Spinal cord (tissue), 10 donors: ENCODE measurements around the gene RPL19. TPM values are rescaled to one million over a fixed set of nuclear protein-coding genes. Genes with fewer than 3 reads are reported as not detected.
A peak's percentile ranks its signal among the peaks of the same experiment; 100 is the strongest.

Source experiments
- DNase-seq, 6 donors: peaks; one replicate each; pipeline versions ENCODE4 v3.0.0 to v3.0.0-alpha.2; 2013 to 2015; ENCODE audit warnings: low spot score in 6 of 6, low read depth in 4 of 6
- H3K27ac ChIP-seq: one replicate; pipeline ENCODE4 v1.5.1; 2013; ENCODE audit warnings: low read depth, low read length, control low read depth
- H3K27me3 ChIP-seq: one replicate; pipeline ENCODE4 v1.6.1; 2013; ENCODE audit warnings: low read length; ENCODE audit not compliant: control insufficient read depth, insufficient read depth
- H3K36me3 ChIP-seq: one replicate; pipeline ENCODE4 v1.6.1; 2013; ENCODE audit warnings: low read length; ENCODE audit not compliant: control insufficient read depth, insufficient read depth
- H3K4me1 ChIP-seq: one replicate; pipeline ENCODE4 v1.6.1; 2013; ENCODE audit warnings: low read length; ENCODE audit not compliant: control insufficient read depth, insufficient read depth
- H3K4me3 ChIP-seq: one replicate; pipeline ENCODE4 v1.5.1; 2013; ENCODE audit warnings: low read depth, low read length, control low read depth
- H3K9me3 ChIP-seq: one replicate; pipeline ENCODE4 v1.6.1; 2013; ENCODE audit warnings: low read length; ENCODE audit not compliant: control insufficient read depth, insufficient read depth
- WGBS: methylation state at CpG from one replicate; pipeline ENCODE4 v1.1.5; 2013; ENCODE audit warnings: missing lambda C conversion rate; ENCODE audit not compliant: insufficient coverage; 5-methylcytosine and 5-hydroxymethylcytosine counted together
- polyA plus RNA-seq, 2 donors: library from polyadenylated mRNA; unstranded; fragments of 120-200 nt; gene quantifications; one replicate each; pipeline ENCODE4 v1.2.1, GENCODE V29; 2013; ENCODE audit not compliant: insufficient read length in 2 of 2
- total RNA-seq, 2 donors: library from RNA; depleted of rRNA in 1 of 2; stranded (reverse); fragments of 120-200 nt in 1 of 2; fragments of >200 nt in 1 of 2; gene quantifications; one replicate each; pipeline versions ENCODE4 v1.2.3 to v1.2.4, GENCODE V29; 2013 to 2014
- donor health status: healthy.

The RPL19 gene
- total and polyA plus RNA-seq, 4 donors, result 650 to 2,773 (median 1,270) TPM

- peaks cover 5% of the 10 kb centered on the region for H3K27me3 ChIP-seq
- DNase-seq, result no peak
- no peaks in the 10 kb centered on the region for H3K9me3 ChIP-seq
- WGBS, result 79% methylated on average over 6 of the region's 6 CpGs
- no peak overlapping the region for H3K27ac ChIP-seq
- H3K36me3 ChIP-seq, result no peaks in the 10 kb centered on the region
- no peak overlapping the region for H3K4me3 ChIP-seq
- H3K4me1 ChIP-seq, result peaks cover 42% of the 10 kb centered on the region
Observed at GRCh38 chr17:39236981-39237441, 36.9 kb downstream of the RPL19 start.

GRCh38 chr17:39237586-39237985 lies 37.5 kb downstream of the RPL19 start:
- H3K36me3 ChIP-seq, result no peaks in the 10 kb centered on the region
- no peak for DNase-seq
- 77% methylated on average over 7 of the region's 7 CpGs for WGBS
- H3K4me3 ChIP-seq, result no peak overlapping the region
- H3K27ac ChIP-seq, result no peak overlapping the region
- H3K4me1 ChIP-seq, result peaks cover 36% of the 10 kb centered on the region
- H3K27me3 ChIP-seq, result peaks cover 5% of the 10 kb centered on the region
- no peaks in the 10 kb centered on the region for H3K9me3 ChIP-seq

- DNase-seq, result no peak
- 43% methylated on average over 7 of the region's 15 CpGs for WGBS
- H3K4me1 ChIP-seq, result peaks cover 36% of the 10 kb centered on the region
- H3K27ac ChIP-seq, result no peak overlapping the region
- no peak overlapping the region for H3K4me3 ChIP-seq
- no peaks in the 10 kb centered on the region for H3K9me3 ChIP-seq
- no peaks in the 10 kb centered on the region for H3K36me3 ChIP-seq
- H3K27me3 ChIP-seq, result peaks cover 5% of the 10 kb centered on the region
Observed at GRCh38 chr17:39238311-39238972, 38.4 kb downstream of the RPL19 start.

GRCh38 chr17:39239640-39240314 lies 39.7 kb downstream of the RPL19 start:
- H3K4me3 ChIP-seq, result no peak overlapping the region
- 8% methylated on average over 12 of the region's 16 CpGs for WGBS
- peak in 1 of 6 donors; percentile 48 for DNase-seq

GRCh38 chr17:39240631-39241030 lies 40.5 kb downstream of the RPL19 start:
- Histone ChIP-seq H3K4me3 (no peak overlapping the region), H3K36me3 (peaks cover 2% of the 10 kb centered on the region), H3K27ac (no peak overlapping the region), H3K9me3 (no peaks in the 10 kb centered on the region), H3K4me1 (peaks cover 39% of the 10 kb centered on the region), H3K27me3 (peaks cover 5% of the 10 kb centered on the region)
- no peak for DNase-seq
- 80% methylated on average over 1 of the region's 5 CpGs for WGBS

More at GRCh38 chr17:39239640-39240314, 39.7 kb downstream of the RPL19 start:
- Histone ChIP-seq H3K9me3 (no peaks in the 10 kb centered on the region), H3K36me3 (peaks cover 2% of the 10 kb centered on the region), H3K27me3 (peaks cover 5% of the 10 kb centered on the region), H3K27ac (no peak overlapping the region), H3K4me1 (peaks cover 44% of the 10 kb centered on the region)

GRCh38 chr17:39243155-39243554 lies 43.1 kb downstream of the RPL19 start:
- DNase-seq, result no peak
- H3K4me3 ChIP-seq, result no peak overlapping the region
- peaks cover 3% of the 10 kb centered on the region for H3K27me3 ChIP-seq
- 86% methylated on average over 6 of the region's 8 CpGs for WGBS
- peaks cover 21% of the 10 kb centered on the region for H3K4me1 ChIP-seq
- H3K9me3 ChIP-seq, result no peaks in the 10 kb centered on the region
- peaks cover 2% of the 10 kb centered on the region for H3K36me3 ChIP-seq
- H3K27ac ChIP-seq, result no peak overlapping the region

- no peak for DNase-seq
- 63% methylated on average over 8 of the region's 11 CpGs for WGBS
Observed at GRCh38 chr17:39244016-39244599, 44.0 kb downstream of the RPL19 start.

GRCh38 chr17:39244600-39245570 lies 44.8 kb downstream of the RPL19 start:
- 64% methylated on average over 4 of the region's 6 CpGs for WGBS
- peaks cover 12% of the 10 kb centered on the region for H3K4me1 ChIP-seq
- H3K9me3 ChIP-seq, result no peaks in the 10 kb centered on the region
- no peak overlapping the region for H3K27ac ChIP-seq
- DNase-seq, result peak; percentile 71 to 95 (median 72)
- H3K4me3 ChIP-seq, result no peak overlapping the region
- no peaks in the 10 kb centered on the region for H3K27me3 ChIP-seq
- peaks cover 7% of the 10 kb centered on the region for H3K36me3 ChIP-seq

More at GRCh38 chr17:39244016-39244599, 44.0 kb downstream of the RPL19 start:
- no peaks in the 10 kb centered on the region for H3K9me3 ChIP-seq
- peaks cover 7% of the 10 kb centered on the region for H3K36me3 ChIP-seq
- H3K27me3 ChIP-seq, result peaks cover 3% of the 10 kb centered on the region
- H3K4me1 ChIP-seq, result peaks cover 15% of the 10 kb centered on the region
- H3K27ac ChIP-seq, result no peak overlapping the region
- H3K4me3 ChIP-seq, result no peak overlapping the region

GRCh38 chr17:39246274-39246673 lies 46.2 kb downstream of the RPL19 start:
- Histone ChIP-seq H3K27ac (no peak overlapping the region), H3K36me3 (peaks cover 8% of the 10 kb centered on the region), H3K4me3 (no peak overlapping the region), H3K4me1 (peaks cover 12% of the 10 kb centered on the region), H3K27me3 (no peaks in the 10 kb centered on the region), H3K9me3 (no peaks in the 10 kb centered on the region)
- no CpG with 5 or more reads among the region's 3 CpGs for WGBS
- no peak for DNase-seq
